Stimulated activated naive B cell treated with anti-CD40 and anti-IgM and Interleukin-4, amounts not matched to agents 10 μg/mL and 1 μg/mL and 100 μg/mL, for 72 hours (primary cell): ENCODE results near the gene RRBP1.

Experiments used
- ATAC-seq, 2 donors: fragments of 150-1000 bp; cut with Tn5 transposase; replicated peaks; 2 replicates each; pipeline ENCODE4 v1.10.0; 2021; ENCODE audit warnings: moderate library complexity in 1 of 2
- DNase-seq: peaks from one replicate; pipeline ENCODE4 v3.0.0; 2021
- H3K27ac Mint-ChIP-seq: one replicate; pipeline ENCODE4 v1.8.0; 2022; ENCODE audit warnings: mild to moderate bottlenecking, mixed read lengths
- H3K27me3 Mint-ChIP-seq, 2 donors: one replicate each; pipeline ENCODE4 v1.8.0; 2022; ENCODE audit warnings: mixed read lengths in 2 of 2
- H3K36me3 Mint-ChIP-seq, 2 donors: one replicate each; pipeline ENCODE4 v1.8.0; 2022; ENCODE audit warnings: mixed read lengths in 2 of 2, mild to moderate bottlenecking in 1 of 2
- H3K4me1 Mint-ChIP-seq, 2 donors: one replicate each; pipeline ENCODE4 v1.8.0; 2022; ENCODE audit warnings: mixed read lengths in 2 of 2, mild to moderate bottlenecking in 1 of 2
- H3K4me3 Mint-ChIP-seq, 2 donors: one replicate each; pipeline ENCODE4 v1.8.0; 2022; ENCODE audit warnings: mild to moderate bottlenecking in 2 of 2, mixed read lengths in 2 of 2, moderate library complexity in 1 of 2
- H3K9me3 Mint-ChIP-seq, 2 donors: one replicate each; pipeline ENCODE4 v1.8.0; 2022; ENCODE audit warnings: mixed read lengths in 2 of 2, mild to moderate bottlenecking in 1 of 2

Gene RRBP1

GRCh38 chr20:17700637-17701036 is 18.6 kb upstream of the RRBP1 start:
- peaks cover 2% of the 10 kb centered on the region in 2 donors for H3K36me3 Mint-ChIP-seq
- no peaks in the 10 kb centered on the region for H3K4me1 Mint-ChIP-seq
- no peak overlapping the region for H3K4me3 Mint-ChIP-seq
- peaks cover 5 to 7% of the 10 kb centered on the region in 2 donors for H3K9me3 Mint-ChIP-seq
- H3K27me3 Mint-ChIP-seq = peaks cover 0 to 5% of the 10 kb centered on the region in 2 donors
- no peak for DNase-seq
- H3K27ac Mint-ChIP-seq = no peak overlapping the region
- no peak for ATAC-seq

- Mint-ChIP-seq H3K27me3 (peaks cover 0 to 5% of the 10 kb centered on the region in 2 donors), H3K4me1 (no peaks in the 10 kb centered on the region), H3K27ac (no peak within 1 kb of the TSS), H3K4me3 (no peak within 1 kb of the TSS), H3K9me3 (peaks cover 6% of the 10 kb centered on the region in 2 donors), H3K36me3 (peaks cover 2 to 3% of the 10 kb centered on the region in 2 donors)
- no peak for ATAC-seq
- no peak for DNase-seq
These were observed 17.9 kb upstream of the RRBP1 start, which contains the start of gene BANF2 for GRCh38 chr20:17699931-17700351. Gene BANF2 (plus strand): TSS chr20:17699966. CDS start chr20:17725026, 25,060 bp downstream.

DNA sequence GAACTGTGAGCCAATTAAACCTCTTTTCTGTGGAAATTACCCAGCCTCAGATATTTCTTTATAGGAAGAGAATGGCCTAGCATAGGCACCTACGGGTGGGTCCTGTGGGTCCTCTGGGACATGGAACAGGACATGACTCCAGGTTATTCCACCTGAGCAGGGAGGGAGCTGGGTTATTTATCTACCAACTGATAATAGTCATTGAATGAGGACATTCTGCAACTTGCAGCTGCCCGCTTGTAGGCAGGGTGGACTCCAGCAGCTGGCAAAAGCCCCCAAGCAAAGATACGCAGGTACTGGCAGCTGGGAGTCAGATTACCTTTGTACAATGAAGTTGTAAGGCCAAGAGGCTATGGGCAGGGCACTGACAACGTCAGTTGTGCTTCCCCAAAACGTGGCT is 16.3 kb upstream of the RRBP1 start:
- DNase-seq = no peak
- peaks cover 3 to 6% of the 10 kb centered on the region in 2 donors for H3K9me3 Mint-ChIP-seq
- H3K4me1 Mint-ChIP-seq = peaks cover 0 to 3% of the 10 kb centered on the region in 2 donors
- no peak for ATAC-seq
- no peak overlapping the region for H3K27ac Mint-ChIP-seq
- H3K36me3 Mint-ChIP-seq = peaks cover 2 to 3% of the 10 kb centered on the region in 2 donors
- no peak overlapping the region for H3K4me3 Mint-ChIP-seq
- H3K27me3 Mint-ChIP-seq = peaks cover 5 to 14% of the 10 kb centered on the region in 2 donors

- Mint-ChIP-seq H3K4me3 (no peak overlapping the region), H3K27ac (no peak overlapping the region), H3K36me3 (peaks cover 2 to 3% of the 10 kb centered on the region in 2 donors), H3K27me3 (peaks cover 5 to 22% of the 10 kb centered on the region in 2 donors), H3K9me3 (peaks cover 3 to 6% of the 10 kb centered on the region in 2 donors), H3K4me1 (peaks cover 0 to 3% of the 10 kb centered on the region in 2 donors)
- no peak for DNase-seq
- ATAC-seq = no peak
These were observed 15.1 kb upstream of the RRBP1 start for GRCh38 chr20:17697171-17697570.

GRCh38 chr20:17696287-17696686 is 14.2 kb upstream of the RRBP1 start:
- Mint-ChIP-seq H3K4me1 (peaks cover 0 to 3% of the 10 kb centered on the region in 2 donors), H3K27ac (no peak overlapping the region), H3K9me3 (peaks cover 3 to 6% of the 10 kb centered on the region in 2 donors), H3K4me3 (no peak overlapping the region), H3K36me3 (peaks cover 2 to 3% of the 10 kb centered on the region in 2 donors), H3K27me3 (peaks cover 8 to 31% of the 10 kb centered on the region in 2 donors)
- DNase-seq = no peak
- no peak for ATAC-seq

DNA sequence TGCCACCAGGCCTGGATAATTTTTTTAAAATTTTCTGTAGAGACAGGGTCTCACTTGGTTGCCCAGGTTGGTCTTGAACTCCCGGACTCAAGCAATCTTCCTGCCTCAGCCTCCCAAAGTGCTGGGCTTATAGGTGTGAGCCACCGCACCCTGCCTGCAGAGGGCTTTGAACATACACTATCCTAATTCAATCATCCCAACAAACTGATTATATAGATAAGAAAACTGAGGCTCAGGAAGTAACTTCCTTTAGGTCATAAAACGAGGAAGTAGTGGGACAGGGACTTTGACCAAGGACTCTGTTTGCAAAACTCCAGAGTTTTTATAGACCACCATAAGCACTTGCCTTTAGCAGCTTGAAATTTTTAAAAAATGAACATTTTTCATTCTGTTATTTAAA is 12.7 kb upstream of the RRBP1 start:
- Mint-ChIP-seq H3K4me3 (no peak overlapping the region), H3K27me3 (peaks cover 12 to 38% of the 10 kb centered on the region in 2 donors), H3K9me3 (peaks cover 3 to 12% of the 10 kb centered on the region in 2 donors), H3K4me1 (peaks cover 0 to 3% of the 10 kb centered on the region in 2 donors), H3K27ac (no peak overlapping the region), H3K36me3 (peaks cover 2 to 3% of the 10 kb centered on the region in 2 donors)
- DNase-seq = no peak
- ATAC-seq = no peak

DNA sequence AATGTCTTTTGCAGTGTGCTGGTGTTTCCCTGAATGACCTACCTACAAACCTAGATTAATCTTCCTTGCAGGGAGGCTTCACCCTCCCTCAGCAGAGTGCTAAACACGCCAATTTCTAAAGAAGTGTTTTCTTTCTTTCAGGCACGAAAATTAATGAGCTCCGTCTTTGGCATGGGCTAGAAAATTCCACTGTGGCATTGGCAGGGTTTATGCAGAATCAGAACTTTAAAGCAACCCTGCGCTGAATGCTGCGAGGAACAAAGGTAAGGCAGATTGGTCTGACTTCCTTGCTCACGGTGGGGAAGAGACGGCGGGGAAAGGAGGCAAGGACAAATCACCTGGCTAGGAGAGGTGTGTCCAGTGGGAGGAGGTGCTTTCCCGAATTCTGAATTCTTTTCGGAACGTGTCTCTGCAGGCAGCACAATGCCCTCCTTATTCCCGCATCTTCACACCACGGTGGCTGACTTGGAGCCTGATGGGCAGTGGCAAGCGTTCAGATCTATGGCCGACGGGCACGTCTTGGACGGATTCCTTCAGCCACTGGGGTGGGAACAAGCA is 11.5 kb upstream of the RRBP1 start:
- Mint-ChIP-seq H3K36me3 (peaks cover 2 to 3% of the 10 kb centered on the region in 2 donors), H3K27me3 (peaks cover 15 to 42% of the 10 kb centered on the region in 2 donors), H3K27ac (no peak overlapping the region), H3K4me1 (peaks cover 0 to 3% of the 10 kb centered on the region in 2 donors), H3K9me3 (peaks cover 3 to 12% of the 10 kb centered on the region in 2 donors), H3K4me3 (no peak overlapping the region)
- ATAC-seq (no peak), DNase-seq (no peak)

- peaks cover 7 to 17% of the 10 kb centered on the region in 2 donors for H3K9me3 Mint-ChIP-seq
- H3K4me1 Mint-ChIP-seq = peaks cover 0 to 6% of the 10 kb centered on the region in 2 donors
- ATAC-seq (no peak), DNase-seq (no peak)
- H3K36me3 Mint-ChIP-seq = peaks cover 7 to 8% of the 10 kb centered on the region in 2 donors
- H3K4me3 Mint-ChIP-seq = no peak overlapping the region
- H3K27ac Mint-ChIP-seq = no peak overlapping the region
- H3K27me3 Mint-ChIP-seq = peaks cover 29 to 56% of the 10 kb centered on the region in 2 donors
These were observed 9.7 kb upstream of the RRBP1 start for GRCh38 chr20:17691758-17692157.

GRCh38 chr20:17690144-17690543 is 8.1 kb upstream of the RRBP1 start:
- Mint-ChIP-seq H3K4me1 (peaks cover 0 to 6% of the 10 kb centered on the region in 2 donors), H3K36me3 (peaks cover 4 to 9% of the 10 kb centered on the region in 2 donors), H3K4me3 (no peak overlapping the region), H3K27ac (no peak overlapping the region), H3K9me3 (peaks cover 5 to 13% of the 10 kb centered on the region in 2 donors), H3K27me3 (peaks cover 38 to 65% of the 10 kb centered on the region in 2 donors)
- DNase-seq (no peak), ATAC-seq (no peak)

- no peak for DNase-seq
- Mint-ChIP-seq H3K27me3 (peaks cover 35 to 70% of the 10 kb centered on the region in 2 donors), H3K36me3 (peaks cover 4 to 9% of the 10 kb centered on the region in 2 donors)
These were observed 6.9 kb upstream of the RRBP1 start for GRCh38 chr20:17688965-17689364.

DNA sequence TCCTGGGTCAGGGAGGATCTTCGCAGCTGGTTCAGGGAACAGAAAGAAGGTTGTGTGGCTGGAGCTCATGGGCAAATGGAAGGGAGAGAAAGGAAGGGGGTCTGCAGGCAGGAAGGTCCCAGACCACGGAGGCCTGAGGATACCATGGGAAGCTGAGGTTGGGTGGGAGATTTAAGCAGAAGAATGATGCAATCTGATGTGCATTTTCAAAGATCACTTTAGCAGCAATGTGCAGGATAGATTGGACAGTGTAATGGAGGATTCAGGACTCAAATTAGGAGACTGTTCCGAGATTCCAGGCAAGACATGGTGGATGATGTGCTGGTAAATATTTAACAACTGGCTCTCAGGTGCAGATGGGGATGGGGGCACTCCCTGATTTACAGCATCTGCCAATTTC is 5.8 kb upstream of the RRBP1 start:
- Mint-ChIP-seq H3K4me1 (peaks cover 4 to 7% of the 10 kb centered on the region in 2 donors), H3K36me3 (peaks cover 4 to 9% of the 10 kb centered on the region in 2 donors)
- no peak for ATAC-seq

More at GRCh38 chr20:17688965-17689364, 6.9 kb upstream of the RRBP1 start:
- H3K9me3 Mint-ChIP-seq = peaks cover 5 to 13% of the 10 kb centered on the region in 2 donors
- H3K4me1 Mint-ChIP-seq = peaks cover 0 to 3% of the 10 kb centered on the region in 2 donors
- H3K27ac Mint-ChIP-seq = no peak overlapping the region
- no peak overlapping the region for H3K4me3 Mint-ChIP-seq
- ATAC-seq = no peak

DNA sequence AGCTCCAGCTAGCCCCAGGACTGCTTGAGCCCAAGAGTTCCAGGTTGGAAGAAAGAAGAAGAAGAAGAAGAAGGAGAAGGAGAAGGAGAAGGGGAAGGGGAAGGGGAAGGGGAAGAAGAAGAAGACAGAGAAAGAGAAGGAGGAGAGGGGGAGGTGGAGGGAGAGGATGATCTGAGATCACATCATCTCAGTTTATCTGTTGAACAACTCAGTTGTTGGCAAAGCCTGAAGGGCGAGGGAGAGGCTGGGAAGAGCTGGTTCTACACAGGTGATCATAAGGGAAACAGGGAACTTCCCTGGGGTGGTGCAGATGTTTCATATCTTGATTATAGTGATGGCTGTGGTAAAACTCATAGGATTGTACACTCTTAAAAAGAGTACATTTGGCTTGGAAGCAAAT is 3.1 kb upstream of the RRBP1 start:
- peaks cover 5 to 7% of the 10 kb centered on the region in 2 donors for H3K9me3 Mint-ChIP-seq
- ATAC-seq (no peak), DNase-seq (no peak)
- H3K4me1 Mint-ChIP-seq = peaks cover 10 to 17% of the 10 kb centered on the region in 2 donors
- peaks cover 5 to 9% of the 10 kb centered on the region in 2 donors for H3K36me3 Mint-ChIP-seq
- no peak overlapping the region for H3K27ac Mint-ChIP-seq
- peaks cover 30 to 42% of the 10 kb centered on the region in 2 donors for H3K27me3 Mint-ChIP-seq
- no peak overlapping the region for H3K4me3 Mint-ChIP-seq

More for the DNA sequence above, 5.8 kb upstream of the RRBP1 start:
- H3K27ac Mint-ChIP-seq = no peak overlapping the region
- peaks cover 37 to 61% of the 10 kb centered on the region in 2 donors for H3K27me3 Mint-ChIP-seq
- no peak overlapping the region for H3K4me3 Mint-ChIP-seq
- DNase-seq = no peak
- peaks cover 5 to 13% of the 10 kb centered on the region in 2 donors for H3K9me3 Mint-ChIP-seq

DNA sequence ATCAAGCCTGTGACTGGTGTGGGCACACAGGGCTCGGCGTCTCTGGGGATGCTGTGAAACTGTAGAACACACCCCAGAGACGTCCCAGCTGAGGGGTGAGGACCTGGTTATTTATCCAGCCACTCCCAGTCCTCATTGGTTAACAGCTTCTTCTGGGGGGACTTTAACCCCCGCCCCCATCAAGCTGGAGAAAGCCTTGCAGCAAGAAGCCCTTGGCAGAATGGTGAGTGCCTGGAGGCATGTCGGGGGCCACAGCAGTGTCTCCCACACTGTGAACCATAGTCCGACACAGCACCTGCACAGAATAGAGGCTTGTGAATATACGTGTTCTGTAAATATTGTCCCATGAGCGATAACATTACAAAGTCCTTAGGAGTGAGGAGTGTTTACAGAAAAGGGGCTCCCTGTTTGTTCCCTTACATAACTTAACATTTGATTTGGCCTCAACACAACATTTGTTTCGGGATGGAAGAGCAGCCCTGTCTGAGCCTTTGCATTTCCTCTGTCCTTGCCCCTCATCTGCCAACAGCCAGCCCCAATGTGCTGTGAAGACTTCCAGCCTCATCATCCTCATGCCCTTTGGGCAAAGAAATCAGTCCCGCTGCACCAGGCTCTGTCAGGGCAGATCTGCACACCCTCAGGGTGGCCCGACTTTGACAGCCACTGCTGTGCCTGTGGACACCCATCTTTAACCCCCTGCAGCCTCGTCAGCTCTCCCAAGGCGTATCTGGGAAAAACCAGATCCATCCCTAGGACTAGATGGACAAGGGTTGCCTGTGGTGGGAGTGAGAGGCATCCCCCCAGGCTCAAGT is 2.2 kb upstream of the RRBP1 start:
- H3K4me3 Mint-ChIP-seq = no peak overlapping the region
- H3K27ac Mint-ChIP-seq = no peak overlapping the region
- H3K4me1 Mint-ChIP-seq = peaks cover 15 to 25% of the 10 kb centered on the region in 2 donors
- DNase-seq (no peak), ATAC-seq (no peak)
- H3K36me3 Mint-ChIP-seq = peaks cover 9 to 13% of the 10 kb centered on the region in 2 donors
- peaks cover 5 to 7% of the 10 kb centered on the region in 2 donors for H3K9me3 Mint-ChIP-seq
- H3K27me3 Mint-ChIP-seq = peaks cover 30 to 42% of the 10 kb centered on the region in 2 donors

DNA sequence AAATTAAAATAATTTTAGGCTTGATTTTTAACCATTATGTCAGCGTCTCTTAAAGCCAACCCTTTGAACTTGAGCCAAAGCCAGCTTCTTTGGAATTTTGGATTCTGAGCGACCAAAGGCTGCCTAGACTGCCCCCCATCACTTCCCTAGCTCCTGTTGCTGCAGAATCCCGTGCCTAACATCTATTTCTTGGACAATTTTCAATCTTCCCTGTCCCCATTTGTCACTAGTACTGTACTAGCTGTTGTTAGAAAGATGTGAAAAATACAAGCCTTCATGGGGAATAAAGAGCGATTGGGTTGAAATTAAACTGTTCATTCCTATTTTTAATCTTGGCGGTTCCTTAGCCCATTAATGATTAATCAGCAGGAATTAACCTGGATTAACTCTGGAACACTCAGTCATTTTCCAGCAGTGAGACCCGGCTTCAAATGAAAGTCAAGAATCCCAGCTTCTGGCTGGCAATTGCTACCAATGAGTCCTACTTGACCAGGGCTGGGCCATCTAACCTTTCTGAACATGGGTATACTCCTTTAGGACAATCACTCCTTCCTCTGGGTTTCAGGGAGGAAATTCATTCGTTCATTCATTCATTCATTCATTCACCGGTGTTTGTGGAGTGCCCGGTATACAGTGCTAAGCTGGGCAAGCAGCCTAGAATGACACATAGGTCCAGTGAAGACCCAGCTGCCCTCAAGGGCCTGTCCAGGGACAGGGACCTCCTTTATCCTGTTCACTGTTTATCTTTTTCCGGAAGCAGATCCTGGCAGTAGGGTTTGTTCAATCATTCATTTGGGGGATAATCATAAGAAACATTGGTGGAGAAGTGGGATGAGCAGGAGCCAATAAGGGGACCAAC is 1.4 kb upstream of the RRBP1 start:
- ATAC-seq (no peak), DNase-seq (no peak)
- Mint-ChIP-seq H3K4me3 (peak overlapping the region in 1 of 2 donors; percentile 60), H3K4me1 (peaks cover 15 to 25% of the 10 kb centered on the region in 2 donors), H3K9me3 (peaks cover 5 to 7% of the 10 kb centered on the region in 2 donors), H3K27me3 (peaks cover 26 to 36% of the 10 kb centered on the region in 2 donors), H3K36me3 (peaks cover 12 to 13% of the 10 kb centered on the region in 2 donors), H3K27ac (no peak overlapping the region)
